H1 (cell line): ENCODE data around the gene FAR1. TPM values are rescaled to one million over a fixed set of nuclear protein-coding genes. Genes with fewer than 3 reads are reported as not detected.

Experiments used
- CTCF ChIA-PET: fragments of 300-600 bp; sonication (Branson Sonifier 250); formaldehyde crosslinking; loops from one replicate; lab custom pipeline; 2021; ENCODE audit not compliant: partially characterized antibody; lab: Charles Lee
- POLR2A ChIA-PET: fragments of 300-600 bp; sonication (Branson Sonifier 250); formaldehyde crosslinking; loops from one replicate; lab custom pipeline; 2021; ENCODE audit warnings: inconsistent platforms; ENCODE audit not compliant: partially characterized antibody; lab: Charles Lee
- DNase-seq, 2 experiments: peaks; one replicate each; pipeline versions ENCODE4 v3.0.0 to v3.0.0-alpha.2; 2010 to 2022; ENCODE audit warnings: low spot score in 2 of 2, low read depth in 1 of 2, mixed read lengths in 1 of 2
- FAIRE-seq: peaks from 2 replicates; lab custom pipeline; 2011; peaks lifted over from hg19 to GRCh38; lab: Jason Lieb, UNC
- H2AFZ ChIP-seq: 2 replicates; pipeline ENCODE4 v1.8.1; 2012; ENCODE audit warnings: low read length, inconsistent platforms
- H2AK5ac ChIP-seq: 2 replicates; pipeline ENCODE4 v1.6.1; 2013; ENCODE audit warnings: low read depth, low read length
- H2BK120ac ChIP-seq: replicated peaks from 2 replicates; pipeline ENCODE3; 2013; ENCODE audit warnings: low read depth, low read length, inconsistent platforms
- H2BK12ac ChIP-seq: 2 replicates; pipeline ENCODE4 v1.6.1; 2013; ENCODE audit warnings: low read depth, low read length
- H2BK15ac ChIP-seq: 2 replicates; pipeline ENCODE4 v1.6.1; 2013; ENCODE audit warnings: low read length
- H2BK20ac ChIP-seq: 2 replicates; pipeline ENCODE4 v1.6.1; 2013; ENCODE audit warnings: low read length
- H2BK5ac ChIP-seq: 2 replicates; pipeline ENCODE4 v1.6.1; 2013; ENCODE audit warnings: low read depth, low read length
- H3K14ac ChIP-seq: 2 replicates; pipeline ENCODE4 v1.6.1; 2013; ENCODE audit warnings: inconsistent platforms; ENCODE audit not compliant: insufficient read length
- H3K18ac ChIP-seq: 2 replicates; pipeline ENCODE4 v1.6.1; 2013; ENCODE audit warnings: low read length; ENCODE audit errors: extremely low read depth
- H3K23ac ChIP-seq: 2 replicates; pipeline ENCODE4 v1.6.1; 2013; ENCODE audit warnings: inconsistent platforms; ENCODE audit not compliant: insufficient read length
- H3K23me2 ChIP-seq: 2 replicates; pipeline ENCODE4 v1.6.1; 2013; ENCODE audit warnings: low read depth, low read length
- H3K27ac ChIP-seq: 2 replicates; pipeline ENCODE4 v1.6.1; 2011; ENCODE audit warnings: low read depth, low read length, inconsistent platforms
- H3K27me3 ChIP-seq, 4 experiments: replicated peaks in 1 of 4; 1 replicate in 1 of 4; 2 replicates in 3 of 4; pipeline versions ENCODE4 v1.6.1 to v1.8.1; 2011 to 2013; ENCODE audit warnings: low read length in 3 of 4, mild to moderate bottlenecking in 3 of 4, inconsistent platforms in 2 of 4, mixed read lengths in 2 of 4, moderate library complexity in 1 of 4; ENCODE audit not compliant: control insufficient read depth in 3 of 4, insufficient read depth in 3 of 4; ENCODE audit errors: extremely low read depth in 1 of 4
- H3K36me3 ChIP-seq, 4 experiments: 2 replicates each; pipeline versions ENCODE4 v1.6.1 to v1.8.1; 2011 to 2013; ENCODE audit warnings: mild to moderate bottlenecking in 4 of 4, low read length in 3 of 4, moderate library complexity in 2 of 4, control low read depth in 1 of 4, inconsistent platforms in 1 of 4; ENCODE audit not compliant: insufficient read depth in 4 of 4, control insufficient read depth in 2 of 4
- H3K4ac ChIP-seq: replicated peaks from 2 replicates; pipeline ENCODE3; 2013; ENCODE audit warnings: low read length, low read depth, mixed read lengths, inconsistent platforms; ENCODE audit not compliant: insufficient read length
- H3K4me1 ChIP-seq, 4 experiments: replicated peaks in 1 of 4; 1 replicate in 1 of 4; 2 replicates in 3 of 4; pipeline versions ENCODE4 v1.6.1 to v1.8.1; 2011 to 2013; ENCODE audit warnings: low read length in 3 of 4, inconsistent platforms in 2 of 4, mixed read lengths in 1 of 4; ENCODE audit not compliant: insufficient read depth in 4 of 4, control insufficient read depth in 3 of 4
- H3K4me2 ChIP-seq, 2 experiments: 2 replicates each; pipeline versions ENCODE4 v1.6.1 to v1.8.1; 2011 to 2013; ENCODE audit warnings: low read depth in 2 of 2, low read length in 2 of 2, control low read depth in 1 of 2, inconsistent platforms in 1 of 2, mild to moderate bottlenecking in 1 of 2; ENCODE audit not compliant: insufficient read depth in 1 of 2
- H3K4me3 ChIP-seq, 4 experiments: fragments of 200-600, 300-600 bp in 1 of 4; sonication (generic), shearing (Covaris generic), sonication (Bioruptor Twin) in 1 of 4; 2 replicates each; pipeline versions ENCODE4 v1.5.1 to v1.8.1; 2011 to 2016; ENCODE audit warnings: low read length in 4 of 4, low read depth in 3 of 4, control low read depth in 2 of 4, inconsistent platforms in 2 of 4, mild to moderate bottlenecking in 2 of 4, mixed read lengths in 1 of 4, moderate library complexity in 1 of 4; ENCODE audit not compliant: insufficient read depth in 2 of 4; ENCODE audit errors: extremely low read depth in 1 of 4
- H3K56ac ChIP-seq: replicated peaks from 2 replicates; pipeline ENCODE3; 2013; ENCODE audit warnings: low read depth, mild to moderate bottlenecking, mixed read lengths, low read length, inconsistent platforms; ENCODE audit not compliant: insufficient read length
- H3K79me1 ChIP-seq: 2 replicates; pipeline ENCODE4 v1.6.1; 2013; ENCODE audit warnings: low read depth, low read length, control low read depth
- H3K79me2 ChIP-seq, 2 experiments: 2 replicates each; pipeline versions ENCODE4 v1.6.1 to v1.8.1; 2012 to 2013; ENCODE audit warnings: low read length in 2 of 2, mild to moderate bottlenecking in 2 of 2, inconsistent platforms in 1 of 2; ENCODE audit not compliant: insufficient read depth in 2 of 2, control insufficient read depth in 1 of 2
- H3K9ac ChIP-seq, 4 experiments: replicated peaks in 1 of 4; 1 replicate in 1 of 4; 2 replicates in 3 of 4; pipeline versions ENCODE4 v1.6.1 to v1.8.1; 2011 to 2013; ENCODE audit warnings: low read depth in 3 of 4, low read length in 3 of 4, control low read depth in 2 of 4, mild to moderate bottlenecking in 2 of 4, moderate library complexity in 2 of 4, inconsistent platforms in 1 of 4; ENCODE audit errors: extremely low read depth in 1 of 4
- H3K9me3 ChIP-seq, 2 experiments: 2 replicates each; pipeline versions ENCODE4 v1.6.1 to v1.8.1; 2012 to 2013; ENCODE audit warnings: mild to moderate bottlenecking in 2 of 2, moderate library complexity in 2 of 2, control low read depth in 1 of 2, inconsistent platforms in 1 of 2, low read depth in 1 of 2, low read length in 1 of 2, mixed read lengths in 1 of 2; ENCODE audit not compliant: insufficient read depth in 2 of 2
- H4K20me1 ChIP-seq, 2 experiments: replicated peaks in 1 of 2; 2 replicates each; pipeline versions ENCODE3 to v1.8.1; 2011 to 2013; ENCODE audit warnings: inconsistent platforms in 2 of 2, low read length in 2 of 2, mild to moderate bottlenecking in 1 of 2; ENCODE audit not compliant: insufficient read depth in 2 of 2, control insufficient read depth in 1 of 2
- H4K5ac ChIP-seq: 2 replicates; pipeline ENCODE4 v1.6.1; 2013; ENCODE audit warnings: low read length, low read depth, mixed read lengths, inconsistent platforms; ENCODE audit not compliant: insufficient read length
- H4K8ac ChIP-seq: 2 replicates; pipeline ENCODE4 v1.8.0; 2013; ENCODE audit warnings: mild to moderate bottlenecking, moderate library complexity, low read length, inconsistent platforms; ENCODE audit not compliant: insufficient read depth; ENCODE audit errors: extremely low read depth
- H4K91ac ChIP-seq: replicated peaks from 2 replicates; pipeline ENCODE3; 2013; ENCODE audit warnings: low read length, mixed read lengths, inconsistent platforms; ENCODE audit not compliant: insufficient read length
- CHD2 ChIP-seq: IDR thresholded peaks from 2 replicates; pipeline ENCODE4 v1.6.1; 2012; ENCODE audit warnings: low read length, improper control_type of control experiment
- FOSL1 ChIP-seq: IDR thresholded peaks from 2 replicates; pipeline ENCODE4 v1.6.1; 2011; ENCODE audit warnings: mild to moderate bottlenecking, low read depth, low read length, moderate library complexity; ENCODE audit not compliant: insufficient read depth
- KDM4A ChIP-seq: IDR thresholded peaks from one replicate; pipeline ENCODE4 v1.7.1; 2012; ENCODE audit warnings: low read depth, mild to moderate bottlenecking, moderate library complexity, low read length, inconsistent platforms; ENCODE audit not compliant: severe bottlenecking
- KDM5A ChIP-seq: fragments of 200-600 bp; IDR thresholded peaks from 2 replicates; pipeline ENCODE4 v1.7.1; 2012; ENCODE audit warnings: mild to moderate bottlenecking, low read length, inconsistent platforms, mixed read lengths
- POLR2AphosphoS5 ChIP-seq: IDR thresholded peaks from 2 replicates; pipeline ENCODE4 v1.6.1; 2011; ENCODE audit warnings: low read depth, low read length
- RBBP5 ChIP-seq: IDR thresholded peaks from 2 replicates; pipeline ENCODE4 v1.7.1; 2012; ENCODE audit warnings: low read depth, mild to moderate bottlenecking, inconsistent platforms, low read length, moderate library complexity, borderline replicate concordance
- SP1 ChIP-seq: IDR thresholded peaks from 2 replicates; pipeline ENCODE4 v1.6.1; 2011; ENCODE audit warnings: low read depth, low read length
- SP2 ChIP-seq: IDR thresholded peaks from 2 replicates; pipeline ENCODE4 v1.6.1; 2012; ENCODE audit warnings: mild to moderate bottlenecking, low read length, inconsistent platforms
- TAF1 ChIP-seq: IDR thresholded peaks from 2 replicates; pipeline ENCODE4 v1.6.1; 2011; ENCODE audit warnings: mild to moderate bottlenecking, low read depth, low read length
- WGBS, 2 experiments: shearing (Covaris generic) in 1 of 2; methylation state at CpG; one replicate each; pipeline versions ENCODE4 v1.1.6 to v1.1.7; 2013 to 2015; ENCODE audit warnings: low lambda C conversion rate in 2 of 2, mixed read lengths in 2 of 2, inconsistent platforms in 1 of 2, low coverage in 1 of 2, missing lambda C conversion rate in 1 of 2; ENCODE audit not compliant: insufficient replicate concordance in 2 of 2, insufficient coverage in 1 of 2, insufficient read length in 1 of 2; ENCODE audit errors: extremely low coverage in 1 of 2, missing lambda C conversion rate in 1 of 2; 5-methylcytosine and 5-hydroxymethylcytosine counted together
- polyA plus RNA-seq, 7 experiments: library from polyadenylated mRNA; depleted of rRNA in 3 of 7; stranded (reverse) in 5 of 7; unstranded in 2 of 7; fragments of >200 nt in 5 of 7; fragments of 200-250 nt in 2 of 7; gene quantifications; 1 replicate in 5 of 7; 2 replicates in 1 of 7; 4 replicates in 1 of 7; pipeline versions ENCODE4 v1.2.1 to v1.2.3, GENCODE V29; 2011 to 2013; ENCODE audit warnings: missing spikeins in 2 of 7, mixed read lengths in 2 of 7
- total RNA-seq: library from RNA; stranded (reverse); fragmentation: NEBNext Ultra II Directional; extraction: Animal tissue kit (Norgen Biotek cat#: 25700); gene quantifications from 2 replicates; pipeline ENCODE4 v1.2.1, GENCODE V29; 2021
- TF ChIP-seq, protein P1 (sequence below): IDR thresholded peaks from 2 replicates; pipeline ENCODE4 v1.6.1; 2011; ENCODE audit warnings: low read depth, mild to moderate bottlenecking, low read length; ENCODE audit not compliant: insufficient read depth

The FAR1 gene
- total and polyA plus RNA-seq, 2 of the 8 experiments (the other 6 are each of a cell fraction or from before 2014, with no cell fraction given), result 29.7 to 68.5 TPM

- Histone ChIP-seq H3K27me3 (no peaks in the 10 kb centered on the region), H4K8ac (no peak overlapping the region), H3K23me2 (no peaks in the 10 kb centered on the region), H2BK120ac (no peak overlapping the region), H2AK5ac (no peak overlapping the region), H3K56ac (no peak overlapping the region), H2BK12ac (no peak overlapping the region), H3K9me3 (no peaks in the 10 kb centered on the region; a peak in 1 of 4 replicates), H2BK15ac (no peak overlapping the region), H3K4ac (no peak overlapping the region), H4K20me1 (no peaks in the 10 kb centered on the region), H2BK5ac (no peak overlapping the region), H3K14ac (no peak overlapping the region), H3K4me1 (no peaks in the 10 kb centered on the region; a peak in 1 of 7 replicates), H2AFZ (no peak overlapping the region), H3K79me1 (no peaks in the 10 kb centered on the region), H3K79me2 (no peaks in the 10 kb centered on the region), H3K9ac (no peak overlapping the region), H4K5ac (no peak overlapping the region), H3K18ac (no peak overlapping the region), H3K27ac (no peak overlapping the region), H2BK20ac (no peak overlapping the region), H3K4me3 (no peak overlapping the region), H3K4me2 (no peak overlapping the region), H3K36me3 (no peaks in the 10 kb centered on the region), H3K23ac (no peak overlapping the region), H4K91ac (no peak overlapping the region)
- TF ChIP-seq SP1, result no peak
- no peak for TF ChIP-seq RBBP5
- TF ChIP-seq POLR2AphosphoS5, result no peak
- no peak for TF ChIP-seq CHD2
- TF ChIP-seq KDM4A, result no peak
- no peak for TF ChIP-seq KDM5A
- TF ChIP-seq, protein P1, sequence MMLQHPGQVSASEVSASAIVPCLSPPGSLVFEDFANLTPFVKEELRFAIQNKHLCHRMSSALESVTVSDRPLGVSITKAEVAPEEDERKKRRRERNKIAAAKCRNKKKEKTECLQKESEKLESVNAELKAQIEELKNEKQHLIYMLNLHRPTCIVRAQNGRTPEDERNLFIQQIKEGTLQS, result no peak
- no peak for TF ChIP-seq TAF1
- TF ChIP-seq SP2, result no peak
- no peak for TF ChIP-seq FOSL1
- no peak for FAIRE-seq
- DNase-seq, result no peak
- ChIA-PET POLR2A (no interaction called here), CTCF (interaction anchor here (1.0 to 1.6 kb wide), 2 partner anchors 88 to 150 kb away, joined by 5 to 6 read pairs; no protein-coding TSS in a partner anchor)
- 92% methylated on average over 4 of the region's 4 CpGs; no CpG with 5 or more reads in 1 of the 2 experiments for WGBS, 2 experiments
Observed at GRCh38 chr11:13637125-13638069, 31.1 kb upstream of the FAR1 start.
